Right ventricle myocardium superior (tissue), 1 donor: Measurements from ENCODE around the gene GRIP2. TPM values are rescaled to one million over a fixed set of nuclear protein-coding genes. Genes with fewer than 3 reads are reported as not detected.
A peak's percentile ranks its signal among the peaks of the same experiment; 100 is the strongest.

Experiments used
- ATAC-seq: fragments of 200-7000 bp; cut with Tn5 transposase; one replicate; pipeline ENCODE4 v1.9.1; 2020; ENCODE audit warnings: mild to moderate bottlenecking; ENCODE audit not compliant: poor library complexity
- DNase-seq: peaks from one replicate; pipeline ENCODE4 v3.0.0-alpha.2; 2020
- intact Hi-C: fragments of 100-400 bp; cut with DNase I; formaldehyde crosslinking; loops from one replicate; pipeline ENCODE4 v1.11.2; 2022
- total RNA-seq: library from RNA; stranded (reverse); fragmentation: NEBNext Ultra II Directional; extraction: Animal tissue kit (Norgen Biotek cat#: 25700); gene quantifications from one replicate; pipeline ENCODE4 v1.2.1, GENCODE V29; 2021
- donor health status: DM: no; HTN: yes; CAD: no; lungs with severe emphysema.

The GRIP2 gene
- total RNA-seq, 1 donor from 2014 or later, result 40.1 TPM

GRCh38 chr3:14544282-14545250, 4.4 kb upstream of the GRIP2 start:
- intact Hi-C loops, result no loop called here
- peak; percentile 30 for DNase-seq
- ATAC-seq, result no peak

DNA sequence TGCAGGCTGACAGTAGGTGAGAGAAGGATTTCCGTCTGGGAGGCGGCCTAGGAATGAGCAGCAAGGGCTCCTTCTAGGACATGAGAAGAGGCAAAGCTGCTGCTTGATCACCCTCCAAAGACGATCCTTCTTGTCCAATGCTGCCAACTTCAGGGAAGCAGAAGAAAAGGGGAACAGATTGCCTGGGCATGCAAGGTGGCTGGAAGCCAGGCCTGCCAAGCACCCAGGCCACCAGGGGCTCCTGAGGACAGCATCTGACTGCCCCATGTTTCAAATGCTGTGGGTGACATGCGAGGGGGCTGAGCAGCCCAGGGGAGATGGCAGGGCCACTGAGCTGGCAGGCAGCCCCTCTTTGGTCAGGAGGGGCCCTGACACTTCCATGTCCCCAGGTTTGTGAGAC, 3.3 kb upstream of the GRIP2 start:
- ATAC-seq (no peak), DNase-seq (peak; percentile 56)
- intact Hi-C loops, result no loop called here

- ATAC-seq (no peak), DNase-seq (peak; percentile 11)
- intact Hi-C loops, result no loop called here
Observed at GRCh38 chr3:14542656-14543055, 2.5 kb upstream of the GRIP2 start.

- intact Hi-C loops, result no loop called here
- DNase-seq, result peak; percentile 22
- ATAC-seq, result no peak
Observed at GRCh38 chr3:14541646-14542045, 1.5 kb upstream of the GRIP2 start.

GRCh38 chr3:14540821-14541385, 761 bp upstream of the GRIP2 start:
- DNase-seq (peak; percentile 24), ATAC-seq (no peak)
- intact Hi-C loops, result no loop called here

- ATAC-seq (peak; percentile 58), DNase-seq (peak; percentile 38)
- intact Hi-C loops, result no loop called here
Observed at GRCh38 chr3:14539384-14539741, 779 bp downstream of the GRIP2 start.

GRCh38 chr3:14538451-14539088, 1.6 kb downstream of the GRIP2 start:
- DNase-seq (peak; percentile 48), ATAC-seq (peak; percentile 37)
- intact Hi-C loops, result no loop called here

- ATAC-seq (no peak), DNase-seq (peak; percentile 66)
- intact Hi-C loops, result no loop called here
Observed at GRCh38 chr3:14537590-14538450, 2.3 kb downstream of the GRIP2 start.

GRCh38 chr3:14536837-14537589, 3.1 kb downstream of the GRIP2 start:
- ATAC-seq (no peak), DNase-seq (peak; percentile 18)
- intact Hi-C loops, result no loop called here

- DNase-seq, result peak; percentile 33
Observed at GRCh38 chr3:14536055-14536815, 3.9 kb downstream of the GRIP2 start.

GRCh38 chr3:14535616-14536015, 4.5 kb downstream of the GRIP2 start:
- ATAC-seq (no peak), DNase-seq (peak; percentile 23)
- intact Hi-C loops, result no loop called here

More at GRCh38 chr3:14536055-14536815, 3.9 kb downstream of the GRIP2 start:
- no peak for ATAC-seq
- intact Hi-C loops, result no loop called here

- peak; percentile 33 for DNase-seq
- intact Hi-C loops, result no loop called here
Observed at GRCh38 chr3:14534516-14535191, 5.5 kb downstream of the GRIP2 start.

GRCh38 chr3:14533457-14533958, 6.6 kb downstream of the GRIP2 start:
- intact Hi-C loops, result no loop called here
- peak; percentile 12 for DNase-seq
- no peak for ATAC-seq

More at GRCh38 chr3:14534516-14535191, 5.5 kb downstream of the GRIP2 start:
- ATAC-seq, result no peak

GRCh38 chr3:14532691-14533456, 7.3 kb downstream of the GRIP2 start:
- DNase-seq, result peak; percentile 52
- ATAC-seq, result peak; percentile 51
- intact Hi-C loops, result no loop called here

GRCh38 chr3:14531856-14532395, 8.2 kb downstream of the GRIP2 start:
- DNase-seq (peak; percentile 23), ATAC-seq (no peak)

DNA sequence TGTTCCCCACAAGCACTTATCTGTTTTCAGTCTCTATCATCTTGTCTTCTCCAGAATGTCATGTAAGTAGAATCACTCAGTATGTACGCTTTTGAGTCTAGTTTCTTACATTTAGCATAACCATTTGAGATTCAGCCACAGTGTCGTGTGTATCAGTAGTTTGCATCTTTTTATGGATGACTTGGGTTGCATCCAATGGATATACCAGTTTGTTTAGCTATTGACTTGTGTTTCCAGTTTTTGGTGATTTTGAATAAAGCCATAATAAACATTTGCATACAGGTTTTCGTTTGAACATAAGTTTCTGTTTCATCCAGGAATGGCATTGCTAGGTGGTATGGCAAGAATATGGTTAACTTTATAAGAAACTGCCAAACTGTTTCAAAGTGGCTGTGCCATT, 12.1 kb downstream of the GRIP2 start:
- intact Hi-C loops, result no loop called here
- DNase-seq (no peak), ATAC-seq (no peak)

More at GRCh38 chr3:14531856-14532395, 8.2 kb downstream of the GRIP2 start:
- intact Hi-C loops, result no loop called here
